ENCODE data around the gene TECPR1.

- TF ChIP-seq POLR2A (IDR thresholded peaks at IDR 0.05): no peak
- TF ChIP-seq CTCF (IDR thresholded peaks at IDR 0.05 in 4 of 5, conservative IDR thresholded peaks at IDR 0.05 in 1 of 5): no peak
These were observed 28.3 kb upstream of the TECPR1 start for GRCh38 chr7:98280296-98280695.
